HG03159 (cell line): ENCODE data around the gene NHLRC4.

ENCODE experiments used
- ATAC-seq: cut with Tn5 transposase; IDR thresholded peaks from one replicate; pipeline ENCODE4 v1.9.1; 2021; ENCODE audit warnings: mild to moderate bottlenecking, moderate library complexity; ENCODE audit not compliant: unreplicated experiment

The NHLRC4 gene

DNA sequence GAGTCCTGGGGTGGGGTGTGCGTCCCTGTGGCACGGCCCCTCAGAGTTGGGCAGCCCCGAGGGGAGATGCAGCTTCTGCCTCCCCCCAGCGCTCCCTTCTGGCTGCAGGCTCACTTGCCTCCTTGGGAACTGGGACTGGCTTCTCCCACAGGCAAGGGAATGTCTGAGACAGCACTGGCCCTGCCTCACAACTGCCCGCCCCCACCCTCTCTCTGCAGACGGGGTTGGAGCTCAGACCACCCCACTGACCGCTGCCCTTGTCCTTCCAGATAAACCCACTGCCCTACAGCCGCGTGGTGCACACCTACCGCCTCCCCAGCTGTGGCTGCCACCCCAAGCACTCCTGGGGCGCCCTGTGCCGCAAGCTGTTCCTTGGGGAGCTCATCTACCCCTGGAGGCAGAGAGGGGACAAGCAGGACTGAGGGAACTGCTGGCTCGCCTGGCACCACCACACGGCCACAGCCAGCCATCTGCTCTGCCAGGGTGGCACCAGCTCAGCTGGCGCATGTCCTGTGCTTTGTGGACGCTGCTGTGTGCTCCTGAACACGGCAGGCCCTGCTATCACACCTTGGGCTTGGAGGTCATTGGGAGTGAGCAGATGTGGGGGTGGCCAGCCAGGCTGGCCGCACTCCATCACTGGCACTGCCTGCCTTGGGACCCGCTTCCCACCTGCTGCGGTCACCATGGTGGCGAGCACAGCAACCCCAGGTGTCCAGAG is 16.0 kb downstream of the NHLRC4 start:
- ATAC-seq: no peak

DNA sequence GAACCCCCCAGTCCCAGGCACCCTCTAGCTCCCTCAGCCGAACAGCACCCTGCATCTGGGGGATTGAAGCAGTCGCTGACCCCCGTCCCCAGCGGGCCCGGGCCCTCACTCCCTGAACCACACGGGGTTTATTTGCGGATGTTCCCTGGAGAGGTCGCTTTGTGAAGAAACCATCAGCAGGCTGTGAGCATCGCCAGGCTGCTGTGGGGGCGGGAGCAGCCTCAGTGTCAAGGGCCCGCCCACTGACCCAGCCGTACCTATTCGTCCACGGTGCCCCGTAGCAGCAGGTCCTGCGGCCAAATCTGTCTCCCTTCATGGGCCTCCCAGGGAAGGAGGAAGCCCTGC is 16.6 kb downstream of the NHLRC4 start:
- ATAC-seq: no peak

DNA sequence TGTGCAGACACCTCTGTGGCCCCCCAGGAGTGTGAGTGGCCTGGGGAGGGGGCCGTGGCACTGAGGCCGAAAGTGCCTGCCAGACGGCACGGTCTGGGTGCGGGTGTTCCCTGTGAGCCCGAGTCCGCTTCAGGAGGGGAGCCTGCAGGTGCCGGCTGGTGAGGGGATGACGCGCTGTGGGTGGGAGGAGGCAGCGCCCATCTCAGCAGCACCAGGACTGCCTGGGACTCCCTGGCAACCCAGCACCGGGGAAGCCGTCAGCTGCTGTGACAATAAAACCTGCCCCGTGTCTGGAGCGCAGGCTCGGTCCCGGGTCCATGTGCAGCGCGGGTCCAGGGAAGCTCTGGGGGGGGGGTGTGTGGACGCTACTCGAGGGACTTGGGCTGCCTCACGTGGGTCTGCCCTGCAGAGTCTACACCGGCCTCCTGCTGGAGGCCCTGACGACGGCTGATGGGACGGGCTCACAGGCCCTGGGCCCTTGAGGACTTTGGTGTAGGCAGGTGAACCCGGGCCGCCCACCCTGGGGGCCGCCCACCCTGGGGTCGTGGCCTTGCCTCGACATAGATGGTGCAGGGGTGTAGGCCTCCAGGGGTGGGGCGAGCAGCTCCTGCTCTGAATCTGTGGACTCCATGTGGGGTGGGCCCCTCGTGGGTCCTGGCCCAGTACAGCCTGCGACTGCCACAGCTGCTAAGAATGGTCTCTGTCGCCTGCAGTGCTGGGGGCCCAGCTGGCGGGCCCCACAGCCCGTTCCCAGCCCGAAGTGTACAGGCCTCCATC is 17.2 kb downstream of the NHLRC4 start:
- no peak for ATAC-seq

- ATAC-seq: no peak
Measured at GRCh38 chr16:585351-585750, 18.5 kb downstream of the NHLRC4 start.

- no peak for ATAC-seq
Measured at GRCh38 chr16:586047-586644, 19.3 kb downstream of the NHLRC4 start.

DNA sequence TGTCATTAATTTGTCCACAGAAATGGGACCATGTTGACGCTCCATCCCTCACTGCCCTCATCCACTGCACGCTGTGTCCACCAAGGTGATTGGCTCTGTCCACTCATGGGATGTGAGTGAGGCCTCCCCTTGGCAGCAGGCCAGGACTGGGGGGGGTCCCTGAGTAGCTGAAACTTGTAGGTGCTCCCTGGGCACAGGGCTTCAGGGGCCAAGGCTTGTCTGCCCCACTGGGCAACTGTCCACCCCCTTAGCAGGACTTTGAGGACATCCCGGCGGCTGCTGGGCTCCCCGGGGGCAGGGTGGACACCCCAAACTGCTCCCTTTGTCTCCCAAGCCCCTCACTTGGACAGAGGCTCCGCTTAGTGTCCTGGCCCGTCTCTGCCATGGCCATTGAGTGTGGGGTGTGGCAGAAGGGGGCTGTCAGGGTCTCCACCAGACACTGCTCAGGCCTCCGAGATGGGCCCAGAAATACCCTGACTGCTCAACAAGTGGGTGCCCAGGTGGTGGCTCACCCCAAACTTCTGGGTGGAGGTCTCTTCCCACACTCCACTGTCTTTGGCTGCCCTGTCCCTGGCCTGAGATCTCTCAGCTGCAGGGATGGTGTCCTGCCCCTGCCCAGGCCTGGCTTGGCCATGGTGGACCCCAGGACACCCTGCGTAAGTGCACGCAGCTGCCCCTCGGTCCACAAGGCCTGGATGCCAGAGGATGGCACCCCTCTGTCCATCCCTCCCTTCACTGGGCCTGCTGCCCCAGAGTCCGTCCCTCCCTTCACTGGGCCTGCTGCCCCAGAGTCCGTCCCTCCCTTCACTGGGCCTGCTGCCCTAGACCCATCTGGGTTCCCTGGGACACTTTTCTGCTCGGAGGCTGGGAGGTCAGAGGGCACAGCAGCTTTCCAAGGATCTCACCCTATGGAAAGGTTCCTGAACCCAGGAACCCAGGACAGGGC is 20.1 kb downstream of the NHLRC4 start:
- ATAC-seq: no peak

- peak; percentile 14 for ATAC-seq
Measured at GRCh38 chr16:588639-588888, 21.8 kb downstream of the NHLRC4 start.

DNA sequence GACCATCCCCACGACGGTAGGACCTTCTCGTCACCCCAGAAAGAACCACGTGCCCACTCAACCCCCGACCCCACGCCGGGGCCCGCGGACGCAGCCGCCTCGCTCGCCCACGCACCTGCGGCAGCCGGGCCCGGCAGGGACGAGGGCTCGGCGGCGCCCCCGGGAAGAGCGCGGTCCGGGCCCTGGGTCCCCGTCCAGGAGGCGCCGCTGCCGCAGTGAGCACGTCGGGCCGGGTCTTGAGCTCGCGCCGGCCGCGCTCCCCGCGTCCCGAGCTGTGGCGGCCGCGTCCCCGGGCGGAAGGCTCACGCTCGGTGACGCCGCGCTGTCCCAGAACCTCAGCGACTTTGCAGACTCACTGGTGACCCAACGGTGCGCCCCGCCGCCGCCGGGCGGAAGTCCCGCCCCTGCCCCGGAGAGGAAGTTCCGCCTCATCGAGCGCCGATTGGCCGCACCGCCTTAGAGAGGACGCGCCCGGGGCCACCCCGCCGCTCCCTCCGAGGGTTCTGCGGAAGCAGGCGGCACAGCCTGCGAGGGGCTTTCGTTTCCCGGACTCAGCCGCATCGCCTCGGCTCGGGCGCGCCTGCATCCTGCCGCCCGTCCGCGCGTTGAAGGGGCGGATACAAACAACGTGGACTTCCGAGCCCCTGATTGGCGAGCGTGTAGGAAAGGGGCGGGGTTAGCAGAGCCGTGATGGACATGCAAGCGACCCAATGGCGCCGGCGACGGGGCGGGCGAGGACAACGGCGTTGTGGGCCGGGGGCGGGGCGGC is 22.3 kb downstream of the NHLRC4 start:
- ATAC-seq: peak; percentile 74

DNA sequence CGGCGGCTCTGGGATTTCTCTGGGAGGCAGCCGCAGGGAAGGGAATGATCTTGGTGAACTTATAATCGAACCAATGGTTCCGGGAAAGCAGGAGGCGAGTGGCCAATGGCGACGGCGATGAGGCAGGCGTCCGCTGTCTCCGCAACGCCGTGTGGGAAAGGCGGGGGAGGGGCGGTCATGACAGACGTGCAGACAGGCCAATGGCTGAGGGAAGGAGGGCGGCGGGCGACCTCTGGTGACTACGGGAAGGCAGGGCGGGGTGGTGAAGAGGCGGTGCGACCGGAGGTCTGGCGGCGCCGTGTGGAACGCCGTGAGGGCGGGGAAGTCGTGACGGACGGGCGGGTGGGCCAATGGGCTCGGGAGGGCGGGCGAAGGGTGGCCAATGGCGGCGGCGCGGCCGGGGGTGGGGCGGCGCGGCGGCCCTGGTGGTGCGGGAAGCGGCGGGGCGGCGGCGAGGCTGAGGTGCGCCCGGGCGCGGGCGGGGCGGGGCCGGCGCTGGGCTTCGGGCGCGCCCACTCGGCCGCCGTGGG is 22.9 kb downstream of the NHLRC4 start, which contains the start of gene RAB40C:
Gene RAB40C, plus strand, starts transcription at position 409 of the 530 bp plus-strand sequence. CDS start 226 bp downstream, outside the sequence.
- ATAC-seq: peak; percentile 78

GRCh38 chr16:590188-590814 is 23.5 kb downstream of the NHLRC4 start:
- no peak for ATAC-seq

DNA sequence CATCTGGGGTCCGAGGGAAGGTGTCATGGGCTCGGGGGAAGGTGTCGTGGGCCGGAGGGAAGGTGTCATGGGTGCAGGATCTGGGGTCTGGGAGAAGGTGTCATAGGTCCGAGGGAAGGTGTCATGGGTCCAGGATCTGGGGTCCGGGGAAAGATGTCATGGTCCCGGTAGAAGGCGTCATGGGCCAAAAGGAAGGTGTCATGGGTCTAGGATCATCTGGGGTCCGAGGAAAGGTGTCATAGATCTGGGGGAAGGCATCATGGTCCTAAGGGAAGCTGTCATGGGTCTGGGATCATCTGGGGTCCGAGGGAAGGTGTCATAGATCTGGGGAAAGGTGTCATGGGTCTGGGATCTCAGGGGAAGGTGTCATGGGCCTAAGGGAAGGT is 24.0 kb downstream of the NHLRC4 start:
- no peak for ATAC-seq

DNA sequence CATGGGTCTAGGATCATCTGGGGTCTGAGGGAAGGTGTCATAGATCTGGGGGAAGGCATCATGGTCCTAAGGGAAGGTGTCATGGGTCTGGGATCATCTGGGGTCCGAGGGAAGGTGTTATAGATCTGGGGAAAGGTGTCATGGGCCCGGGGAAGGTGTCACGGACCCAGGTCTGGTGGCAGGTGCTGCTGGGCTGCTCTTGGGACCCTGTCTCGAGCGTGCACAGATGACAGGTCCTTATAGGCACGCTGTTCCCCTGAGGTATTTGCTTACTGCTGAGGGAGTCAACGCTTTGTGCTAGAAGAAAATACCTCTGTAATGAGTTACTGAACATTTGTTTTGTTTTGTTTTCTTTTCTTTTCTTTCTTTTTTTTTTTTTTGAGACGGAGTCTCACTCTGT is 24.4 kb downstream of the NHLRC4 start:
- ATAC-seq: no peak

- no peak for ATAC-seq
Measured at GRCh38 chr16:591892-592517, 25.2 kb downstream of the NHLRC4 start.

- ATAC-seq: no peak
Measured at GRCh38 chr16:592518-593306, 25.9 kb downstream of the NHLRC4 start.

DNA sequence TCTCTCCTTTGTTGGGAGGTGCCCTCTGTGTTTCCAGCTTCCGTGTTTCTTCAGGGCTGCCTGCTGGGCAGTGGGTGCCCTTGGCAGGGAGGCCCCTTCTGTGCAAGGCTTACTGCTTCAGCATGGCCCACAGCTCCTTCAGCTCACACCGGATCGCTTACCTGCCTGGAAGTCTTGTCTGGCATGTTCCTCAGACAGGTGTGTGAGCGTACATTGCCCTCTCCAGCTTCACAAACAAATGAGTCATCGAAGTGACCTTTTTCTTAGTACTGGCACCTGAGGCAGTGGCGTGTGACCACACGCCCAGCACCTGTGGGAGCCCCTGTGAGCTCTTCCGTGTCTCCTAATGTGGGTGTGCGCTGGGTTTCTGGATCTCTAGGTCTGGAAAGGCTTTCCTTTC is 26.6 kb downstream of the NHLRC4 start:
- ATAC-seq: no peak

GRCh38 chr16:593807-594206 is 27.0 kb downstream of the NHLRC4 start:
- ATAC-seq: no peak

DNA sequence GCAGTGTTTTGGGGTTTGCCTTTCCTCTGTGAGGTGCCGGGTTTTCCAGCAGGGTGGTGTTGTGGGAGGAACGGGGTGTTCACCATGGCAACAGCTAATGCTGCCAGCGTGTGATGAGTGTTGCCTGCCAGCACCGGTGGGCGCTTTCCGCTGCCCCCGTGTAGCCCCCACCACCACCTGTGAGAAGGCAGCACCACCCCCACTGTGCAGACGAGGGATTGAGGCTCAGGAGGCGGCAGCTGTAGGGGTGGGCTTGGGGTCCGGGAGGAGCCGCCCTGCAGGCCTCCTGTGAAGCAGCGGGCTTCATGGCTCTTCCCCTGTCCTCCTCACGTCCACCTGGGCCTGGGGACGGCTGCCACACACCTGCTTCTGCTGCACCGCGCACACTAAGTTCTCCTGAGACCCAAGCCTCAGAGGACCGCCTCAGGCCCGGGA is 28.3 kb downstream of the NHLRC4 start:
- no peak for ATAC-seq

- ATAC-seq: no peak
Measured at GRCh38 chr16:595942-596735, 29.3 kb downstream of the NHLRC4 start.
